HepG2 (cell line): ENCODE measurements around the gene MTA2. TPM values are rescaled to one million over a fixed set of nuclear protein-coding genes. Genes with fewer than 3 reads are reported as not detected.
A peak's percentile ranks its signal among the peaks of the same experiment; 100 is the strongest.

Source experiments
- CENPT ChIP-seq: sonication (generic); formaldehyde crosslinking; IDR thresholded peaks from 2 replicates; pipeline ENCODE4 v1.8.0; 2022; ENCODE audit warnings: low read depth, mild to moderate bottlenecking, moderate library complexity, missing genetic modification reagents
- CREB1 ChIP-seq, 2 experiments: fragments of 450-650 bp in 1 of 2; IDR thresholded peaks; 2 replicates each; pipeline ENCODE4 v1.6.1; 2016 to 2017; ENCODE audit warnings: control low read depth in 1 of 2, mild to moderate bottlenecking in 1 of 2, missing compliant biosample characterization in 1 of 2, missing genetic modification characterization in 1 of 2
- HNRNPH1 ChIP-seq: fragments of 200-400 bp; formaldehyde crosslinking; optimal IDR thresholded peaks from 2 replicates; pipeline ENCODE3; 2017; ENCODE audit warnings: mild to moderate bottlenecking, low read depth, low read length
- KLF16 ChIP-seq, 2 experiments: sonication (generic) in 1 of 2; formaldehyde crosslinking in 1 of 2; IDR thresholded peaks; 2 replicates each; pipeline versions ENCODE4 v1.6.1 to v1.8.0; 2016 to 2023; ENCODE audit warnings: missing genetic modification reagents in 2 of 2, missing compliant biosample characterization in 1 of 2
- MEIS1 ChIP-seq: sonication (generic); formaldehyde crosslinking; IDR thresholded peaks from 2 replicates; pipeline ENCODE4 v1.9.0; 2021; ENCODE audit warnings: mild to moderate bottlenecking, missing genetic modification reagents, moderate library complexity, borderline replicate concordance
- NFE2L1 ChIP-seq: sonication (generic); formaldehyde crosslinking; IDR thresholded peaks from 2 replicates; pipeline ENCODE4 v1.4.0; 2020; ENCODE audit warnings: missing genetic modification reagents, mild to moderate bottlenecking, borderline replicate concordance
- RARA ChIP-seq: IDR thresholded peaks from 2 replicates; pipeline ENCODE4 v1.6.1; 2016; ENCODE audit warnings: missing genetic modification reagents, missing compliant biosample characterization
- SCMH1 ChIP-seq: sonication (generic); formaldehyde crosslinking; IDR thresholded peaks from 2 replicates; pipeline ENCODE4 v1.9.0; 2021; ENCODE audit warnings: missing genetic modification reagents, mild to moderate bottlenecking, borderline replicate concordance
- SRSF4 ChIP-seq: fragments of 200-400 bp; formaldehyde crosslinking; IDR thresholded peaks from one replicate; pipeline ENCODE4 v1.6.1; 2018; ENCODE audit warnings: mild to moderate bottlenecking, low read depth, low read length, moderate library complexity; ENCODE audit not compliant: poor library complexity, severe bottlenecking
- XBP1 ChIP-seq: sonication (generic); formaldehyde crosslinking; IDR thresholded peaks from 2 replicates; pipeline ENCODE4 v1.5.0; 2020; ENCODE audit warnings: missing genetic modification reagents
- ZNF260 ChIP-seq: sonication (generic); formaldehyde crosslinking; IDR thresholded peaks from 2 replicates; pipeline ENCODE4 v1.4.0; 2020; ENCODE audit warnings: missing genetic modification reagents, low read depth, mild to moderate bottlenecking, borderline replicate concordance
- ZNF264 ChIP-seq: sonication (generic); formaldehyde crosslinking; IDR thresholded peaks from 2 replicates; pipeline ENCODE4 v1.4.0; 2020; ENCODE audit warnings: missing genetic modification reagents
- ZNF282 ChIP-seq: fragments of 450-650 bp; IDR thresholded peaks from 2 replicates; pipeline ENCODE4 v1.6.1; 2018; ENCODE audit not compliant: partially characterized antibody
- ZNF496 ChIP-seq: sonication (generic); formaldehyde crosslinking; IDR thresholded peaks from 2 replicates; pipeline ENCODE4 v1.8.1; 2023; ENCODE audit warnings: mild to moderate bottlenecking, moderate library complexity, missing genetic modification reagents; ENCODE audit not compliant: insufficient replicate concordance
- ZNF547 ChIP-seq: sonication (generic); formaldehyde crosslinking; IDR thresholded peaks from 2 replicates; pipeline ENCODE4 v1.5.1; 2020; ENCODE audit warnings: mild to moderate bottlenecking, missing genetic modification reagents
- polyA plus RNA-seq, 8 experiments: library from polyadenylated mRNA; depleted of rRNA in 3 of 8; stranded (reverse) in 7 of 8; unstranded in 1 of 8; fragments of >200 nt; fragmentation: Illumina TruSeq in 4 of 8; extraction: Trizol in 4 of 8; gene quantifications; 2 replicates each; pipeline versions ENCODE4 v1.2.1 to v1.2.3, GENCODE V29; 2011 to 2016; ENCODE audit warnings: low read depth in 4 of 8, missing spikeins in 1 of 8, mixed read lengths in 1 of 8; ENCODE audit not compliant: insufficient read depth in 1 of 8
- total RNA-seq, 5 experiments: library from RNA; depleted of rRNA; stranded (reverse); fragments of >200 nt; fragmentation: Illumina TruSeq; extraction: Trizol; gene quantifications; 2 replicates each; pipeline ENCODE4 v1.2.3, GENCODE V29; 2016; ENCODE audit warnings: low read depth in 1 of 5
- TF ChIP-seq, protein P1 (sequence below): sonication (generic); formaldehyde crosslinking; IDR thresholded peaks from 2 replicates; pipeline ENCODE4 v1.8.0; 2022; ENCODE audit warnings: mild to moderate bottlenecking, missing genetic modification reagents, moderate library complexity
- TF ChIP-seq, protein P2 (sequence below): sonication (generic); formaldehyde crosslinking; IDR thresholded peaks from 2 replicates; pipeline ENCODE4 v1.8.0; 2022; ENCODE audit warnings: low read depth, missing genetic modification reagents
- TF ChIP-seq, protein P3 (sequence below): sonication (generic); formaldehyde crosslinking; IDR thresholded peaks from 2 replicates; pipeline ENCODE4 v1.9.0; 2021; ENCODE audit warnings: missing genetic modification reagents, borderline replicate concordance
- TF ChIP-seq, protein P4 (sequence below), 2 experiments: sonication (generic) in 1 of 2; formaldehyde crosslinking in 1 of 2; IDR thresholded peaks; 2 replicates each; pipeline versions ENCODE4 v1.4.0 to v1.6.1; 2016 to 2020; ENCODE audit warnings: borderline replicate concordance in 1 of 2, low read depth in 1 of 2, mild to moderate bottlenecking in 1 of 2, missing genetic modification reagents in 1 of 2

The MTA2 gene
- total and polyA plus RNA-seq, 2 of the 13 experiments (the other 11 are each of a cell fraction or from before 2014, with no cell fraction given), result 14.0 to 70.0 TPM

DNA sequence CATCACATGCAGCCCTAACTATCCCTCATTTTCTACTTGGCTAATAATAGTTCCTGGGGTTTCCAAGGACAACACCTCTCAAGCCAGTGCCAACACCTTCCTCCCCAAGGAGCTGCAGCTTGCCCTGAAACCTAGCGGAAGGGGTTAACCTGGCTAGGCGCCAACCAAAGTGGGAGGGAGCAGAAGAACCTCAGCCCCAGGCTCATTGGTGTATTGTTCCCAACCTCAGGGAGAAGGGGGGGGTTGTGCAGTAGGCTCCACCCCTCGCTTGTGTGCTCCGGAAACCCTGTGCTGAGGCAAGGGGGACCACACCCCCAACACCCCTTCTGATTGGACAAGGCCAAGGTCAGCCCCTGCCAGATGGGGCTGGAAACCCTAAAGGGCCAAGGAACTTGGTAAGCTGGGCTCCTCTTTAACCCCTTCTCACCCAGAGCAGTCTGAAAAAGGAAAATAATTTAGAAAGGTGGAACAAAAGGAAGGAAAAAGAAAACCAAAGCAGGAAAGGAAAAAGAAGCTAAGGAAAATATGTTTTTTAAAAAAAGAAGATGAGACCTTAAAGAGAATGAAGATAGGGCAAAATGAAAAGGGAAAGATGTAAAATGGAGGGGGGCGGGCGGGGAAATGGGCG, 2.5 kb downstream of the MTA2 start (continued):
- no peak for TF ChIP-seq SCMH1 (CRISPR knock-in tag)
- TF ChIP-seq ZNF496 (CRISPR knock-in tag), result no peak
- no peak for TF ChIP-seq MEIS1 (CRISPR knock-in tag)
- TF ChIP-seq HNRNPH1, result no peak
- TF ChIP-seq, protein P1, sequence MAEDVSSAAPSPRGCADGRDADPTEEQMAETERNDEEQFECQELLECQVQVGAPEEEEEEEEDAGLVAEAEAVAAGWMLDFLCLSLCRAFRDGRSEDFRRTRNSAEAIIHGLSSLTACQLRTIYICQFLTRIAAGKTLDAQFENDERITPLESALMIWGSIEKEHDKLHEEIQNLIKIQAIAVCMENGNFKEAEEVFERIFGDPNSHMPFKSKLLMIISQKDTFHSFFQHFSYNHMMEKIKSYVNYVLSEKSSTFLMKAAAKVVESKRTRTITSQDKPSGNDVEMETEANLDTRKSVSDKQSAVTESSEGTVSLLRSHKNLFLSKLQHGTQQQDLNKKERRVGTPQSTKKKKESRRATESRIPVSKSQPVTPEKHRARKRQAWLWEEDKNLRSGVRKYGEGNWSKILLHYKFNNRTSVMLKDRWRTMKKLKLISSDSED (CRISPR knock-in tag), result no peak
- TF ChIP-seq ZNF260 (CRISPR knock-in tag), result no peak
- TF ChIP-seq SRSF4, result no peak
- TF ChIP-seq RARA (CRISPR knock-in tag), result peak; percentile 28; the same call in 1 of the 2 replicates
- no peak for TF ChIP-seq XBP1
- TF ChIP-seq, protein P2, sequence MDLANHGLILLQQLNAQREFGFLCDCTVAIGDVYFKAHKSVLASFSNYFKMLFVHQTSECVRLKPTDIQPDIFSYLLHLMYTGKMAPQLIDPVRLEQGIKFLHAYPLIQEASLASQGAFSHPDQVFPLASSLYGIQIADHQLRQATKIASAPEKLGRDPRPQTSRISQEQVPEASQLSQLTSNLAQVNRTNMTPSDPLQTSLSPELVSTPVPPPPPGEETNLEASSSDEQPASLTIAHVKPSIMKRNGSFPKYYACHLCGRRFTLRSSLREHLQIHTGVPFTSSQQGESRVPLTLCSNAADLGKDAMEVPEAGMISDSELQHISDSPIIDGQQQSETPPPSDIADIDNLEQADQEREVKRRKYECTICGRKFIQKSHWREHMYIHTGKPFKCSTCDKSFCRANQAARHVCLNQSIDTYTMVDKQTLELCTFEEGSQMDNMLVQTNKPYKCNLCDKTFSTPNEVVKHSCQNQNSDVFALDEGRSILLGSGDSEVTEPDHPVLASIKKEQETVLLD, result no peak
- no peak; a peak in 1 of 4 replicates for TF ChIP-seq KLF16 (CRISPR knock-in tag; IDR thresholded peaks at IDR 0.05)
- no peak for TF ChIP-seq ZNF282
- TF ChIP-seq CENPT, result no peak
- TF ChIP-seq, protein P3, sequence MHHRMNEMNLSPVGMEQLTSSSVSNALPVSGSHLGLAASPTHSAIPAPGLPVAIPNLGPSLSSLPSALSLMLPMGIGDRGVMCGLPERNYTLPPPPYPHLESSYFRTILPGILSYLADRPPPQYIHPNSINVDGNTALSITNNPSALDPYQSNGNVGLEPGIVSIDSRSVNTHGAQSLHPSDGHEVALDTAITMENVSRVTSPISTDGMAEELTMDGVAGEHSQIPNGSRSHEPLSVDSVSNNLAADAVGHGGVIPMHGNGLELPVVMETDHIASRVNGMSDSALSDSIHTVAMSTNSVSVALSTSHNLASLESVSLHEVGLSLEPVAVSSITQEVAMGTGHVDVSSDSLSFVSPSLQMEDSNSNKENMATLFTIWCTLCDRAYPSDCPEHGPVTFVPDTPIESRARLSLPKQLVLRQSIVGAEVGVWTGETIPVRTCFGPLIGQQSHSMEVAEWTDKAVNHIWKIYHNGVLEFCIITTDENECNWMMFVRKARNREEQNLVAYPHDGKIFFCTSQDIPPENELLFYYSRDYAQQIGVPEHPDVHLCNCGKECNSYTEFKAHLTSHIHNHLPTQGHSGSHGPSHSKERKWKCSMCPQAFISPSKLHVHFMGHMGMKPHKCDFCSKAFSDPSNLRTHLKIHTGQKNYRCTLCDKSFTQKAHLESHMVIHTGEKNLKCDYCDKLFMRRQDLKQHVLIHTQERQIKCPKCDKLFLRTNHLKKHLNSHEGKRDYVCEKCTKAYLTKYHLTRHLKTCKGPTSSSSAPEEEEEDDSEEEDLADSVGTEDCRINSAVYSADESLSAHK (CRISPR knock-in tag), result no peak
- TF ChIP-seq ZNF264, result no peak
- TF ChIP-seq NFE2L1 (CRISPR knock-in tag), result no peak
- TF ChIP-seq CREB1 (IDR thresholded peaks at IDR 0.05), result no peak
- TF ChIP-seq CREB1 (CRISPR knock-in tag; IDR thresholded peaks at IDR 0.05), result peak; percentile 77
- TF ChIP-seq, protein P4, sequence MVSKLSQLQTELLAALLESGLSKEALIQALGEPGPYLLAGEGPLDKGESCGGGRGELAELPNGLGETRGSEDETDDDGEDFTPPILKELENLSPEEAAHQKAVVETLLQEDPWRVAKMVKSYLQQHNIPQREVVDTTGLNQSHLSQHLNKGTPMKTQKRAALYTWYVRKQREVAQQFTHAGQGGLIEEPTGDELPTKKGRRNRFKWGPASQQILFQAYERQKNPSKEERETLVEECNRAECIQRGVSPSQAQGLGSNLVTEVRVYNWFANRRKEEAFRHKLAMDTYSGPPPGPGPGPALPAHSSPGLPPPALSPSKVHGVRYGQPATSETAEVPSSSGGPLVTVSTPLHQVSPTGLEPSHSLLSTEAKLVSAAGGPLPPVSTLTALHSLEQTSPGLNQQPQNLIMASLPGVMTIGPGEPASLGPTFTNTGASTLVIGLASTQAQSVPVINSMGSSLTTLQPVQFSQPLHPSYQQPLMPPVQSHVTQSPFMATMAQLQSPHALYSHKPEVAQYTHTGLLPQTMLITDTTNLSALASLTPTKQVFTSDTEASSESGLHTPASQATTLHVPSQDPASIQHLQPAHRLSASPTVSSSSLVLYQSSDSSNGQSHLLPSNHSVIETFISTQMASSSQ (IDR thresholded peaks at IDR 0.05; ENCODE audit: low read depth), result no peak; the same call in 1 of the 2 replicates
- TF ChIP-seq, protein P4 (CRISPR knock-in tag; IDR thresholded peaks at IDR 0.05; ENCODE audit: borderline replicate concordance), result peak; percentile 51; the same call in 1 of the 2 replicates
- TF ChIP-seq ZNF547 (CRISPR knock-in tag), result no peak
